Measurements from ENCODE around the gene AEBP1.

- TF ChIP-seq EZH2 (IDR thresholded peaks at IDR 0.05) (no peak), FOXP2 (optimal IDR thresholded peaks at IDR 0.05; ENCODE audit: control extremely low read depth, extremely low read length, insufficient read depth) (no peak), POLR2AphosphoS5 (IDR thresholded peaks at IDR 0.05; ENCODE audit: borderline replicate concordance, low read depth, low read length) (no peak)
These were observed 43.2 kb downstream of the AEBP1 start for GRCh38 chr7:44147026-44147991.
